HepG2 (cell line): ENCODE measurements around the gene PIAS3. TPM values are rescaled to one million over a fixed set of nuclear protein-coding genes. Genes with fewer than 3 reads are reported as not detected.

Experiments
- ATAC-seq: fragments of 200-7000 bp; cut with Tn5 transposase; 3 replicates; pipeline ENCODE4 v1.9.1; 2020; ENCODE audit warnings: mild to moderate bottlenecking, moderate library complexity
- BruUV-seq: library from RNA; stranded (reverse); fragments of 400-500 nt; replicated peaks from 2 replicates; lab custom pipeline; 2021; lab: Mats Ljungman, UMichigan
- CTCF ChIA-PET: fragments of 300-600 bp; formaldehyde crosslinking; extraction: SDS; loops from one replicate; lab custom pipeline; 2021; ENCODE audit warnings: low total read pairs, inconsistent platforms, low intra/inter-chr PET ratio; lab: Yijun Ruan, JAX
- POLR2A ChIA-PET: fragments of 350-600 bp; sonication (Branson Sonifier 250); formaldehyde crosslinking; loops from one replicate; lab custom pipeline; 2020; ENCODE audit warnings: antibody characterized with exemption, inconsistent platforms; lab: Yijun Ruan, JAX
- DNase-seq: peaks from one replicate; pipeline ENCODE4 v3.0.0-alpha.2; 2015; ENCODE audit warnings: low spot score
- FAIRE-seq: peaks from 3 replicates; lab custom pipeline; 2011; peaks lifted over from hg19 to GRCh38; lab: Jason Lieb, UNC
- H2AFZ ChIP-seq: one replicate; pipeline ENCODE4 v1.6.1; 2011; ENCODE audit warnings: low read length, inconsistent platforms
- H3K27ac ChIP-seq: fragments of 300-600 bp; 3 replicates; pipeline ENCODE4 v1.8.0; 2011; ENCODE audit warnings: mixed run types, mild to moderate bottlenecking, mixed read lengths, low read length, inconsistent platforms; ENCODE audit not compliant: insufficient read depth; ENCODE audit errors: extremely low read length
- H3K27me3 ChIP-seq, 2 experiments: fragments of 200-600 bp in 1 of 2; 2 replicates in 1 of 2; 3 replicates in 1 of 2; pipeline versions ENCODE4 v1.6.0 to v1.8.0; 2011; ENCODE audit warnings: low read length in 2 of 2, mild to moderate bottlenecking in 2 of 2, moderate library complexity in 2 of 2, inconsistent platforms in 1 of 2; ENCODE audit not compliant: insufficient read depth in 2 of 2, control insufficient read depth in 1 of 2
- H3K36me3 ChIP-seq, 2 experiments: fragments of 200-600 bp in 1 of 2; replicated peaks in 1 of 2; 2 replicates in 1 of 2; 3 replicates in 1 of 2; pipeline versions ENCODE4 v1.5.1 to v1.8.0; 2011; ENCODE audit warnings: low read length in 2 of 2, inconsistent platforms in 1 of 2; ENCODE audit not compliant: insufficient read depth in 2 of 2, control insufficient read depth in 1 of 2
- H3K4me1 ChIP-seq: 2 replicates; pipeline ENCODE4 v1.5.1; 2012; ENCODE audit warnings: low read length, inconsistent platforms; ENCODE audit not compliant: insufficient read depth
- H3K4me2 ChIP-seq: 2 replicates; pipeline ENCODE4 v1.6.0; 2011; ENCODE audit warnings: low read depth, low read length, inconsistent platforms
- H3K4me3 ChIP-seq, 3 experiments: fragments of 200-600 bp in 1 of 3; sonication (generic), shearing (Covaris generic) in 1 of 3; replicated peaks in 1 of 3; 2 replicates each; pipeline ENCODE4 v1.5.1; 2011 to 2016; ENCODE audit warnings: low read length in 3 of 3, inconsistent platforms in 2 of 3, low read depth in 2 of 3, mild to moderate bottlenecking in 2 of 3, control low read depth in 1 of 3, mixed read lengths in 1 of 3; ENCODE audit not compliant: insufficient read depth in 1 of 3
- H3K79me2 ChIP-seq: one replicate; pipeline ENCODE4 v1.6.1; 2011; ENCODE audit warnings: low read length, inconsistent platforms; ENCODE audit not compliant: insufficient read depth
- H3K9ac ChIP-seq: 2 replicates; pipeline ENCODE4 v1.6.0; 2011; ENCODE audit warnings: mild to moderate bottlenecking, low read depth, low read length, inconsistent platforms; ENCODE audit not compliant: insufficient read depth
- H3K9me3 ChIP-seq: 2 replicates; pipeline ENCODE4 v1.5.1; 2012; ENCODE audit warnings: mild to moderate bottlenecking, low read length
- H4K20me1 ChIP-seq: 2 replicates; pipeline ENCODE4 v1.6.0; 2011; ENCODE audit warnings: inconsistent platforms, mild to moderate bottlenecking, low read length, moderate library complexity; ENCODE audit not compliant: insufficient read depth
- AKAP8 ChIP-seq: sonication (generic); formaldehyde crosslinking; IDR thresholded peaks from 2 replicates; pipeline ENCODE4 v1.5.1; 2020; ENCODE audit warnings: mild to moderate bottlenecking, missing genetic modification reagents
- ARNT2 ChIP-seq: sonication (generic); formaldehyde crosslinking; IDR thresholded peaks from 2 replicates; pipeline ENCODE4 v1.8.0; 2022; ENCODE audit warnings: mild to moderate bottlenecking, low read depth, missing genetic modification reagents, moderate library complexity
- ATF5 ChIP-seq: sonication (generic); formaldehyde crosslinking; IDR thresholded peaks from 2 replicates; pipeline ENCODE4 v1.4.0; 2020; ENCODE audit warnings: mild to moderate bottlenecking, low read depth, missing genetic modification reagents
- ERF ChIP-seq: IDR thresholded peaks from 2 replicates; pipeline ENCODE4 v1.6.1; 2018; ENCODE audit warnings: missing biosample characterization, missing genetic modification reagents
- GPN1 ChIP-seq: sonication (generic); formaldehyde crosslinking; IDR thresholded peaks from 2 replicates; pipeline ENCODE4 v1.5.1; 2020; ENCODE audit warnings: missing genetic modification reagents, borderline replicate concordance
- IRF1 ChIP-seq: sonication (generic); formaldehyde crosslinking; IDR thresholded peaks from 2 replicates; pipeline ENCODE4 v1.4.0; 2020; ENCODE audit warnings: low read depth, mild to moderate bottlenecking, missing genetic modification reagents
- MZF1 ChIP-seq: sonication (generic); formaldehyde crosslinking; IDR thresholded peaks from 2 replicates; pipeline ENCODE4 v1.8.1; 2023; ENCODE audit warnings: mild to moderate bottlenecking, missing genetic modification reagents, borderline replicate concordance
- PLSCR1 ChIP-seq: sonication (generic); formaldehyde crosslinking; IDR thresholded peaks from 2 replicates; pipeline ENCODE4 v1.5.0; 2020; ENCODE audit warnings: missing genetic modification reagents, mild to moderate bottlenecking, borderline replicate concordance
- SNRNP70 ChIP-seq: fragments of 200-400 bp; formaldehyde crosslinking; IDR thresholded peaks from 2 replicates; pipeline ENCODE4 v1.6.1; 2017; ENCODE audit warnings: mild to moderate bottlenecking, low read depth, low read length, moderate library complexity
- SRSF9 ChIP-seq: fragments of 200-400 bp; formaldehyde crosslinking; IDR thresholded peaks from 2 replicates; pipeline ENCODE4 v1.6.1; 2018; ENCODE audit warnings: borderline replicate concordance, mild to moderate bottlenecking, low read depth, low read length; ENCODE audit not compliant: insufficient read depth, poor library complexity, severe bottlenecking
- STAT5B ChIP-seq: sonication (generic); formaldehyde crosslinking; IDR thresholded peaks from 2 replicates; pipeline ENCODE4 v1.4.0; 2020; ENCODE audit warnings: missing genetic modification reagents
- TMF1 ChIP-seq: sonication (generic); formaldehyde crosslinking; IDR thresholded peaks from 2 replicates; pipeline ENCODE4 v1.8.1; 2022; ENCODE audit warnings: low read depth, missing genetic modification reagents
- ZBTB14 ChIP-seq: sonication (generic); formaldehyde crosslinking; IDR thresholded peaks from 2 replicates; pipeline ENCODE4 v1.4.0; 2020; ENCODE audit warnings: missing genetic modification reagents
- ZBTB34 ChIP-seq: sonication (generic); formaldehyde crosslinking; IDR thresholded peaks from 2 replicates; pipeline ENCODE4 v1.8.0; 2022; ENCODE audit warnings: mild to moderate bottlenecking, missing genetic modification reagents
- ZFP41 ChIP-seq: sonication (generic); formaldehyde crosslinking; IDR thresholded peaks from 2 replicates; pipeline ENCODE4 v1.4.0; 2020; ENCODE audit warnings: mild to moderate bottlenecking, missing genetic modification reagents, borderline replicate concordance
- ZNF160 ChIP-seq: sonication (generic); formaldehyde crosslinking; IDR thresholded peaks from 2 replicates; pipeline ENCODE4 v1.8.0; 2022; ENCODE audit warnings: mild to moderate bottlenecking, inconsistent platforms, missing genetic modification reagents
- ZNF264 ChIP-seq: sonication (generic); formaldehyde crosslinking; IDR thresholded peaks from 2 replicates; pipeline ENCODE4 v1.4.0; 2020; ENCODE audit warnings: missing genetic modification reagents
- ZNF382 ChIP-seq: sonication (generic); formaldehyde crosslinking; IDR thresholded peaks from 2 replicates; pipeline ENCODE4 v1.5.0; 2020; ENCODE audit warnings: missing genetic modification reagents, mild to moderate bottlenecking, borderline replicate concordance
- WGBS: methylation state at CpG from one replicate; pipeline ENCODE4 v1.1.6; 2017; ENCODE audit warnings: low lambda C conversion rate; 5-methylcytosine and 5-hydroxymethylcytosine counted together
- in situ Hi-C: cut with HindIII; loops from 2 replicates; pipeline ENCODE4 v1.10.0; 2017; ENCODE audit warnings: low pct_unique_long_range_greater_than_20kb; ENCODE audit not compliant: extremely low pct_ligation_motif_present
- intact Hi-C: fragments of 100-400 bp; cut with micrococcal nuclease; formaldehyde crosslinking; loops from one replicate; pipeline ENCODE4 v1.10.0; 2022; ENCODE audit not compliant: unreplicated experiment
- polyA plus RNA-seq, 8 experiments: library from polyadenylated mRNA; depleted of rRNA in 3 of 8; stranded (reverse) in 7 of 8; unstranded in 1 of 8; fragments of >200 nt; fragmentation: Illumina TruSeq in 4 of 8; extraction: Trizol in 4 of 8; gene quantifications; 2 replicates each; pipeline versions ENCODE4 v1.2.1 to v1.2.3, GENCODE V29; 2011 to 2016; ENCODE audit warnings: low read depth in 4 of 8, missing spikeins in 1 of 8, mixed read lengths in 1 of 8; ENCODE audit not compliant: insufficient read depth in 1 of 8
- total RNA-seq, 5 experiments: library from RNA; depleted of rRNA; stranded (reverse); fragments of >200 nt; fragmentation: Illumina TruSeq; extraction: Trizol; gene quantifications; 2 replicates each; pipeline ENCODE4 v1.2.3, GENCODE V29; 2016; ENCODE audit warnings: low read depth in 1 of 5

PIAS3 gene
- total and polyA plus RNA-seq, 2 of the 13 experiments (the other 11 are each of a cell fraction or from before 2014, with no cell fraction given) = 3.7 to 8.0 TPM

- TF ChIP-seq ZNF264 (CRISPR knock-in tag) = no peak
- TF ChIP-seq STAT5B (CRISPR knock-in tag) = no peak
- no peak for TF ChIP-seq ARNT2 (CRISPR knock-in tag)
- TF ChIP-seq AKAP8 (CRISPR knock-in tag) = no peak
- no peak for TF ChIP-seq ZBTB14 (CRISPR knock-in tag)
- no peak for TF ChIP-seq ZNF382 (CRISPR knock-in tag)
- no peak for TF ChIP-seq SRSF9
- TF ChIP-seq ERF = no peak
These were observed 53.8 kb downstream of the PIAS3 start (continued) for GRCh38 chr1:145805057-145805456.

- DNase-seq = no peak
- ChIA-PET CTCF (no interaction called here), POLR2A (no interaction called here)
- H2AFZ ChIP-seq = no peak overlapping the region
- no peaks in the 10 kb centered on the region for H3K27me3 ChIP-seq
- no peak overlapping the region for H3K9ac ChIP-seq
- H3K4me2 ChIP-seq = no peak overlapping the region
- in situ Hi-C loops (no loop called here), intact Hi-C loops (no loop called here)
- no peaks in the 10 kb centered on the region for H3K9me3 ChIP-seq
- H3K27ac ChIP-seq = no peak overlapping the region
- H3K79me2 ChIP-seq = peaks cover 23% of the 10 kb centered on the region
- peak; percentile 15 for FAIRE-seq
- H3K4me1 ChIP-seq = no peaks in the 10 kb centered on the region
- no peak for ATAC-seq
- no peak overlapping the region for H3K4me3 ChIP-seq
- peaks cover 0 to 2% of the 10 kb centered on the region in 2 experiments; a peak in 2 of 5 replicates for H3K36me3 ChIP-seq
- BruUV-seq = no TSS peak
- no peaks in the 10 kb centered on the region for H4K20me1 ChIP-seq
- WGBS = 96% methylated on average over 3 of the region's 3 CpGs
- TF ChIP-seq SNRNP70 (no peak), IRF1 (no peak), ZNF160 (CRISPR knock-in tag) (no peak), MZF1 (no peak), ATF5 (no peak), GPN1 (no peak), TMF1 (CRISPR knock-in tag) (no peak), PLSCR1 (no peak), ZFP41 (CRISPR knock-in tag) (no peak), ZBTB34 (CRISPR knock-in tag) (no peak)
These were observed 54.4 kb downstream of the PIAS3 start for GRCh38 chr1:145804235-145805045.
